Measurements from ENCODE around the gene DGKG.

Gene DGKG

DNA sequence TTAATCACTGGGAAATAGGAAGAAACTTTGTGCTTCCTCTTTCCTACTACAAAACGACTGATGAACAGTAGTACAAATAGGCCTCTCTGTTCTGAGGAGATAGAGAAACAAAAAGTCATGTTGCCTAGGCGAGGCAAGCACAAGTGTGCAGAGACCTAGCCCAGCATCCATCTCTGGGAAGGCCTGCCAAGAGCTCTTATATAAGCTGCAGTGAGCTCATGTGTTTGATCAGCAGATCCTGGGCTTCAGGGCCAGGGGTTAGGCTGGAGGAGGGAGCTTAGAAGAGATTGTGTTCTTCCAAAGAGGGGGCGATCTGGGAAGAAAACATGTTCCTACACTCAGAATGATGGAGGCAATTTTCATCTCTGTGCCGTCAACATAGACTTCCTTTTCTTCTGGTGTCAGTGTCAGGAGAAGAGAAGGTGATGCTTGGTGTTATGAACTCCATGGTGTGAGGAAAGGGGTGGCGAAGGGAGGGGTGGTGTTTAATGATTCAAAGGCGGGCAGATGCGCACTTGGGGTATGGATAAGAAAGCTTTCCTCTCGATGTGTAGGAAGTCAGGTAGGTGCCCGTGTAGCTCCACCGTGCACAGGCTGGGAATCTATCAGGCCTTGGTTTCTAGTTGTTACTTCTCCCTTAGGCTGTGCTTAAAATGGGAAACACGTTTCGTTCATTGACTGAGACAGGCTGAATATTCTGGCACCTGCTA is 223.6 kb downstream of the DGKG start:
- no peak for TF ChIP-seq EZH2 (IDR thresholded peaks at IDR 0.05)
- no peak for TF ChIP-seq POLR2AphosphoS5 (IDR thresholded peaks at IDR 0.05; ENCODE audit: borderline replicate concordance, low read depth, low read length)
- no peak for TF ChIP-seq FOXP2 (optimal IDR thresholded peaks at IDR 0.05; ENCODE audit: control extremely low read depth, extremely low read length, insufficient read depth)
- Histone ChIP-seq H3K9ac (ENCODE audit: insufficient read length) (no peak overlapping the region), H3K36me3 (ENCODE audit: insufficient read depth, low read length) (no peaks in the 10 kb centered on the region), H3K4me3 (no peak overlapping the region), H3K9me3 (ENCODE audit: low read depth, low read length) (no peaks in the 10 kb centered on the region), H3K27ac (no peak overlapping the region)
- no peak for DNase-seq (ENCODE audit: low read depth, low spot score)

DNA sequence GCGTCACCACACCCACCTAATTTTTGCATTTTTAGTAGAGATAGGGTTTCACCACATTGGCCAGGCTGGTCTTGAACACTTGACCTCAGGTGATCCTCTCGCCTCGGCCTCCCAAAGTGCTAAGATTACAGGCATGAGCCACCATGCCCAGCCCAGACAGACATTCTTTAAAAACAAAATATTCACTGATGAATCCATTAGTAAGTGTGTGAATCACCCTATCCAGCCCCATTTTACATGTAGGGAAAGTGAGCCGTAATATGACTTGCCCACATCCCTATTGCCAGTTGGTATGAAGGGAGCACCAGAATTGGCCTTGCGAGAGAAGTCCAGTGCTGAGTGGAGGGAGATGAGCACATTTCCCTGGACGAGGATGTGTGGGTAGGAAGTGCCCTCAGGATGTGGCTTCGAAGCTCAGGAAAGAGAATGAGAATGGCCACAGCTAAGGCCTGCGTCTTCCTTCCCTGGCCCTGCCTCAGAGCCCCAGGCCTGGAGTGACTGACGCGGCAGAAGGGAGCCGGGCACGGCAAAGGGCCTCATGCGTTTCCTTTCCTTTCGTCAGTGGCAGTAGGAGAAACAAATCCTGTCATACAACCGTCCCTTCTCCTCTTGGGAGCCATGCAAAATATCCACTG is 224.9 kb downstream of the DGKG start:
- no peak overlapping the region for H3K9ac ChIP-seq (ENCODE audit: insufficient read length)
- H3K36me3 ChIP-seq (ENCODE audit: insufficient read depth, low read length), result no peaks in the 10 kb centered on the region
- TF ChIP-seq FOXP2 (optimal IDR thresholded peaks at IDR 0.05; ENCODE audit: control extremely low read depth, extremely low read length, insufficient read depth) (no peak), POLR2AphosphoS5 (IDR thresholded peaks at IDR 0.05; ENCODE audit: borderline replicate concordance, low read depth, low read length) (no peak), EZH2 (IDR thresholded peaks at IDR 0.05) (no peak)
- no peak for DNase-seq (ENCODE audit: low read depth, low spot score)
- no peak overlapping the region for H3K27ac ChIP-seq
- H3K9me3 ChIP-seq (ENCODE audit: low read depth, low read length), result no peaks in the 10 kb centered on the region
- no peak overlapping the region for H3K4me3 ChIP-seq

DNA sequence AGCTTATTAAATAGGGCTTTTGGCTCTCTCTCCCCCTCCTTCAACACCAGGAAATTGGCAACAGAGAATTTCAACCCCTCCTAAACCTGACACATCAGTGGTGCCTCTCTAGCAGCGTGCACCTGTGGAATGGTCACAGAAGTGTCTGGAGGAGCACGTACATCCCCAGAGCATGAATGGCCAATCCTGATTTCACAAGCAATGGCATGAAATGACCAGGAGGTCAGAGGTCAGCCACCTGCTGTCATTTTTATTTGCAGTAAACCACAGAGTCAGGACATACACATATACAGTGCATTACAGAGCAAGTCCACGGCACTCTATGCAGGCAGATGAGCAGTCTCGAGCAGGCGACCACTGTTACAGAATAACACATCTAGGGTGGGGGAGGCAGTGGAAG is 228.1 kb downstream of the DGKG start:
- no peak overlapping the region for H3K4me3 ChIP-seq
- no peaks in the 10 kb centered on the region for H3K9me3 ChIP-seq (ENCODE audit: low read depth, low read length)
- TF ChIP-seq EZH2 (IDR thresholded peaks at IDR 0.05), result no peak
- TF ChIP-seq POLR2AphosphoS5 (IDR thresholded peaks at IDR 0.05; ENCODE audit: borderline replicate concordance, low read depth, low read length), result no peak
- no peak for TF ChIP-seq FOXP2 (optimal IDR thresholded peaks at IDR 0.05; ENCODE audit: control extremely low read depth, extremely low read length, insufficient read depth)
- no peak overlapping the region for H3K9ac ChIP-seq (ENCODE audit: insufficient read length)
- DNase-seq (ENCODE audit: low read depth, low spot score), result no peak
- no peak overlapping the region for H3K27ac ChIP-seq
- no peaks in the 10 kb centered on the region for H3K36me3 ChIP-seq (ENCODE audit: insufficient read depth, low read length)

DNA sequence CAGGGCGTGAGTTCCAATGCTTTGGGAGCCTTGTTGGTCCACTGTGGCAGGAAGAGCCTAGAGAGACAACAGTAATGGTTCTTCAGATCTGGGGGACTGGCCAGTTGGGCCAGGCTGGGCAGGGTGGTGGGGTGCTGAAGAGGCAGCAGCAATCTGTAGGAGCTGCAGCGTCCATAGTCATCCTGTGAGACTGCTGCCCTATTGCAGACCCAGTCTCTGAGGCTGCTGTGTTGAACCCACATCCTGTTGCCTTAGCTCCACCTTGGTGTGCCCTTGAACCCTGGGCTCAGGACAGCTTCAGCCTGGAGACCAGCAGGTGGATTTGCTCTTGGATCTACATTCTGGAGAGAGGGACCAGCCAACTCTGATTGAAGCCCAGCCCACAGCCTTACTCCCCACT is 229.5 kb downstream of the DGKG start:
- H3K9ac ChIP-seq (ENCODE audit: insufficient read length), result no peak overlapping the region
- H3K36me3 ChIP-seq (ENCODE audit: insufficient read depth, low read length), result no peaks in the 10 kb centered on the region
- H3K27ac ChIP-seq, result no peak overlapping the region
- no peak for DNase-seq (ENCODE audit: low read depth, low spot score)
- H3K4me3 ChIP-seq, result no peak overlapping the region
- TF ChIP-seq EZH2 (IDR thresholded peaks at IDR 0.05), result no peak
- no peak for TF ChIP-seq FOXP2 (optimal IDR thresholded peaks at IDR 0.05; ENCODE audit: control extremely low read depth, extremely low read length, insufficient read depth)
- no peak for TF ChIP-seq POLR2AphosphoS5 (IDR thresholded peaks at IDR 0.05; ENCODE audit: borderline replicate concordance, low read depth, low read length)
- no peaks in the 10 kb centered on the region for H3K9me3 ChIP-seq (ENCODE audit: low read depth, low read length)

DNA sequence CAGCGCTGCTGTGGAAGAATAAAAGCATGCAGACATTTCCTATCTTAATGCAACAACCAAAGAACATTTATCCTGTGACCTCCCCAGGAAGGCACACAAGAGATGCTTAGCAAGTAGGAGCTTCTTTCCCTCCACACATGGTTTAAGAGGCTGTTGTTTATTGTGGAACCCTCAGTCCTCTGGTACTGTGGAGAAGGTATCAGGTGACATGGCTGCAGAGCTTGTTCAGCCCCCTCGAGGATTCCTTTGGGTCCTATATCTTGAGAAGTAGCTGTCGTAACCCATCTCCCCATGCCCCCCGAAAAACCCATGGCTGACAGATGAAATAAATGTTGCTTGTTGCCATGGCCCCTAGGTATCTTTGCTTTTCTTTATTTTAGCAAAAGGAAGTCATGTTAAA is 232.8 kb downstream of the DGKG start:
- DNase-seq (ENCODE audit: low read depth, low spot score), result no peak
- H3K36me3 ChIP-seq (ENCODE audit: insufficient read depth, low read length), result no peaks in the 10 kb centered on the region
- TF ChIP-seq EZH2 (IDR thresholded peaks at IDR 0.05) (no peak), POLR2AphosphoS5 (IDR thresholded peaks at IDR 0.05; ENCODE audit: borderline replicate concordance, low read depth, low read length) (no peak), FOXP2 (optimal IDR thresholded peaks at IDR 0.05; ENCODE audit: control extremely low read depth, extremely low read length, insufficient read depth) (no peak)

DNA sequence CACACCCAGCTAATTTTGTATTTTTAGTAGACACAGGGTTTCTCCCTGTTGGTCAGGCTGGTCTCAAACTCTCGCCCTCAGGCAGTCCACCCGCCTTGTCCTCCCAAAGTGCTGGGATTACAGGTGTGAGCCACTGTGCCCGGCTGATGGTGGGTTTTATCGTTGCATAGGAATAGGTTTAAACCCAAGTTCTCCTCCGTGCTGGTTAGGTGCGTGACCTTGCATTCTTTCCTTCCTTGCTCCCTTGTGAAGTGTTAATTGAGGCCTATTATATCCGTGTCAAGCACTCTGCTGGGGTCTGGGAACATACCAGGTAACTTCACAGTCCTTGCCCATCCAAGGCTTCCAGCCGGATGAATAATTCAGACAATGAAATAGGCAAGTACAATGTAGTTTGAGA is 233.9 kb downstream of the DGKG start:
- DNase-seq (ENCODE audit: low read depth, low spot score), result no peak
- Histone ChIP-seq H3K36me3 (ENCODE audit: insufficient read depth, low read length) (no peaks in the 10 kb centered on the region), H3K27ac (no peak overlapping the region), H3K9me3 (ENCODE audit: low read depth, low read length) (no peaks in the 10 kb centered on the region), H3K9ac (ENCODE audit: insufficient read length) (no peak overlapping the region), H3K4me3 (no peak overlapping the region)
- no peak for TF ChIP-seq POLR2AphosphoS5 (IDR thresholded peaks at IDR 0.05; ENCODE audit: borderline replicate concordance, low read depth, low read length)
- TF ChIP-seq EZH2 (IDR thresholded peaks at IDR 0.05), result no peak
- no peak for TF ChIP-seq FOXP2 (optimal IDR thresholded peaks at IDR 0.05; ENCODE audit: control extremely low read depth, extremely low read length, insufficient read depth)

More for the DNA sequence above, 232.8 kb downstream of the DGKG start:
- Histone ChIP-seq H3K9me3 (ENCODE audit: low read depth, low read length) (no peaks in the 10 kb centered on the region), H3K9ac (ENCODE audit: insufficient read length) (no peak overlapping the region), H3K4me3 (no peak overlapping the region), H3K27ac (no peak overlapping the region)

DNA sequence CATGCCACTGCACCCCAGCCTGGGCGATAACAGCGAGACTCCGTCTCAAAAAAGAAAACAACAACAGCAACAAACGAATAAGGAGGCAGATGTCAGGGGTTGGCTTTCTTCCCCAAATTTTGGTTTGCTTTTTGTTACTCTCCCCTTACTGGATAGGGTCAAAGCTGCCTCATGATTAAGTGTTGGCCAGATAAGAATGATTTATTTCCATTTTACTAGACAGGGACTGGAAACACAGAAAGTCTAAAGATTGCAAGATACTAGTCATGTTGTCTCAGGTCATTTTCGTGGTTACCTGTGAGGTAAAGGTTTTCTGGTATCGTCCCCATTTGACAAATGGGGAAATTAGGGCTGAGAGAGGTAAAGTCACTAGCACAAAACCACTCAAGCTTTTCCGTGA is 234.6 kb downstream of the DGKG start:
- H3K36me3 ChIP-seq (ENCODE audit: insufficient read depth, low read length), result no peaks in the 10 kb centered on the region
- no peak overlapping the region for H3K4me3 ChIP-seq
- TF ChIP-seq POLR2AphosphoS5 (IDR thresholded peaks at IDR 0.05; ENCODE audit: borderline replicate concordance, low read depth, low read length) (no peak), FOXP2 (optimal IDR thresholded peaks at IDR 0.05; ENCODE audit: control extremely low read depth, extremely low read length, insufficient read depth) (no peak), EZH2 (IDR thresholded peaks at IDR 0.05) (no peak)
- H3K9ac ChIP-seq (ENCODE audit: insufficient read length), result no peak overlapping the region
- H3K27ac ChIP-seq, result no peak overlapping the region
- DNase-seq (ENCODE audit: low read depth, low spot score), result no peak
- H3K9me3 ChIP-seq (ENCODE audit: low read depth, low read length), result no peaks in the 10 kb centered on the region

DNA sequence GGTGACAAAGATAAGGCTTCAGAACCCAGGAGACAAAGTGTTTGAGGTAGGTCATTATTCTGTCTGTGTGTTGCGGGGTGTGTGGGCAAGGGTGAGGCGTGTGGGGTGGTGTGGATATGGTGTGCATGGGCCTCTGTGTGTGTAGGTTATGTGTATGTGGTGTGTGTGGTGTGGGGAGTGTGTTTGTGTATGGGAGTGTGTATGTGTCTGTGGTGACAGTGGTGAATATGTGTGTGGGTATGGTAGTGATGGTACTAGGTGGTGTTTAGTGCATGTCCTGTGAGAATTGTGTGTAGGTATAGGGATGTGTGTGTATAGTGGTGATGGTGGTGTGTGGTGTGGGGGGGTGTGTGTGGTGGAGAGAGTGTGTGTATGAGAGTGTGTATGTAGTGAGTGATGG is 236.9 kb downstream of the DGKG start:
- H3K27ac ChIP-seq, result no peak overlapping the region
- DNase-seq (ENCODE audit: low read depth, low spot score), result no peak
- H3K9me3 ChIP-seq (ENCODE audit: low read depth, low read length), result no peaks in the 10 kb centered on the region
- no peak for TF ChIP-seq EZH2 (IDR thresholded peaks at IDR 0.05)
- H3K9ac ChIP-seq (ENCODE audit: insufficient read length), result no peak overlapping the region
- H3K36me3 ChIP-seq (ENCODE audit: insufficient read depth, low read length), result no peaks in the 10 kb centered on the region
- no peak overlapping the region for H3K4me3 ChIP-seq

DNA sequence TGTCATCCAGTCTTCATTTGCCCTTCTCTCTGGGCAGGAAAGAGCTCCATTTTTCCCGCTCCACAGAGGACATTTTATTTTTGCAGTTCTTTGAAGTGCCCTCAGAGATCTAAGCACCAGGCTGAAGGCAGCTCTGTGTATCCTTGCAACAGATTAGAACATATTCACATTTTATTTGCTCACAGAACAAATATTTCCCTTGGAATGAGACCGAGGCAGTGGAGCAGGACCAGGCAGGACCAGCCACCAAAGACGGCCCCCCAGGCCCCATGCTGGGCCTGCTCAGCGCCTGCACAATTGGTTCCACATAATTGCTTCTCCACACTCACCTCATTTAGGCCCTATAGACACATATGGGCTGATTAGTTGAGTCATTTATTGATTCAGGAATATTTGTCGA is 237.4 kb downstream of the DGKG start:
- TF ChIP-seq EZH2 (IDR thresholded peaks at IDR 0.05) (no peak), FOXP2 (optimal IDR thresholded peaks at IDR 0.05; ENCODE audit: control extremely low read depth, extremely low read length, insufficient read depth) (no peak), POLR2AphosphoS5 (IDR thresholded peaks at IDR 0.05; ENCODE audit: borderline replicate concordance, low read depth, low read length) (no peak)
- Histone ChIP-seq H3K36me3 (ENCODE audit: insufficient read depth, low read length) (no peaks in the 10 kb centered on the region), H3K9me3 (ENCODE audit: low read depth, low read length) (no peaks in the 10 kb centered on the region), H3K27ac (no peak overlapping the region), H3K9ac (ENCODE audit: insufficient read length) (no peak overlapping the region), H3K4me3 (no peak overlapping the region)
- DNase-seq (ENCODE audit: low read depth, low spot score), result no peak

Data from SK-N-MC (cell line).